Measurements from ENCODE around the gene DLGAP1. TPM values are rescaled to one million over a fixed set of nuclear protein-coding genes. Genes with fewer than 3 reads are reported as not detected.

DLGAP1 gene
- total and polyA plus RNA-seq, 2 experiments from 2014 or later = 17.0 to 48.5 TPM

DNA sequence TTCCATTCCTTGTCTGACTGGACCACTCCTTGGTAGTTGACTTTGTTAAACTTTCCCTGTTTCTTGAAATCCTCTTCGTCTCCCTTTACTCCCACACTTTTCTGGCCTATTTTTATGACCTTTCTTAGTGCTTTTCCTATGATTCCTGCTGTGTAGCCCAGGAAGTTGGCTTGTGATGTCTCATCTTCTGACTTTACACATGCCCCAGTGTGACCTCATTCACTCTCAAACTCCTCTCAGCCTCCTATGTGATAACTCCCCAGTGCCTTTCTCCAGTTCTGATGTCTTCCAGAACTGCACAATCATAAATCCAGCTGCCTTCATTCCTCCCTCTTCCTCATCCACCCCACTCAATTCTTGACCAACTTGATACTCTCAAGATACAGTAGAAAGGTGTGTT is 597.6 kb downstream of the DLGAP1 start:
- Histone ChIP-seq H3K4me3 (no peak overlapping the region), H3K4me1 (ENCODE audit: insufficient read depth) (no peaks in the 10 kb centered on the region), H3K36me3 (ENCODE audit: insufficient read depth) (no peaks in the 10 kb centered on the region), H3K79me2 (replicated peaks; ENCODE audit: insufficient read depth) (no peaks in the 10 kb centered on the region), H3K27me3 (ENCODE audit: insufficient read depth) (no peaks in the 10 kb centered on the region), H3K4me2 (no peak overlapping the region), H3K27ac (ENCODE audit: low read depth) (no peak overlapping the region), H3K9me2 (ENCODE audit: insufficient read depth) (no peaks in the 10 kb centered on the region), H4K20me1 (replicated peaks; ENCODE audit: insufficient read depth) (no peaks in the 10 kb centered on the region), H3F3A (replicated peaks; ENCODE audit: low read depth) (no peaks in the 10 kb centered on the region), H2AFZ (no peak overlapping the region)
- no peak overlapping the region for H3K4me3 Mint-ChIP-seq
- no peak overlapping the region for H3K27ac Mint-ChIP-seq
- no peaks in the 10 kb centered on the region for H3K4me1 Mint-ChIP-seq
- TF ChIP-seq EZH2phosphoT487 (IDR thresholded peaks at IDR 0.05; ENCODE audit: unreplicated experiment) (no peak), ZNF331 (CRISPR knock-in tag; IDR thresholded peaks at IDR 0.05; ENCODE audit: low read depth) (no peak), POLR2AphosphoS5 (IDR thresholded peaks at IDR 0.05; ENCODE audit: low read depth) (no peak), CREB1 (CRISPR knock-in tag; IDR thresholded peaks at IDR 0.05; ENCODE audit: low read depth) (no peak), NANOG (IDR thresholded peaks at IDR 0.05; ENCODE audit: borderline replicate concordance) (no peak), ZNF114 (CRISPR knock-in tag; IDR thresholded peaks at IDR 0.05) (no peak), EZH2 (IDR thresholded peaks at IDR 0.05; ENCODE audit: low read depth, unreplicated experiment) (no peak), JUNB (IDR thresholded peaks at IDR 0.05; ENCODE audit: unreplicated experiment) (no peak), STAT1 (IDR thresholded peaks at IDR 0.05; ENCODE audit: unreplicated experiment) (no peak)
- TF ChIP-seq, protein P1, sequence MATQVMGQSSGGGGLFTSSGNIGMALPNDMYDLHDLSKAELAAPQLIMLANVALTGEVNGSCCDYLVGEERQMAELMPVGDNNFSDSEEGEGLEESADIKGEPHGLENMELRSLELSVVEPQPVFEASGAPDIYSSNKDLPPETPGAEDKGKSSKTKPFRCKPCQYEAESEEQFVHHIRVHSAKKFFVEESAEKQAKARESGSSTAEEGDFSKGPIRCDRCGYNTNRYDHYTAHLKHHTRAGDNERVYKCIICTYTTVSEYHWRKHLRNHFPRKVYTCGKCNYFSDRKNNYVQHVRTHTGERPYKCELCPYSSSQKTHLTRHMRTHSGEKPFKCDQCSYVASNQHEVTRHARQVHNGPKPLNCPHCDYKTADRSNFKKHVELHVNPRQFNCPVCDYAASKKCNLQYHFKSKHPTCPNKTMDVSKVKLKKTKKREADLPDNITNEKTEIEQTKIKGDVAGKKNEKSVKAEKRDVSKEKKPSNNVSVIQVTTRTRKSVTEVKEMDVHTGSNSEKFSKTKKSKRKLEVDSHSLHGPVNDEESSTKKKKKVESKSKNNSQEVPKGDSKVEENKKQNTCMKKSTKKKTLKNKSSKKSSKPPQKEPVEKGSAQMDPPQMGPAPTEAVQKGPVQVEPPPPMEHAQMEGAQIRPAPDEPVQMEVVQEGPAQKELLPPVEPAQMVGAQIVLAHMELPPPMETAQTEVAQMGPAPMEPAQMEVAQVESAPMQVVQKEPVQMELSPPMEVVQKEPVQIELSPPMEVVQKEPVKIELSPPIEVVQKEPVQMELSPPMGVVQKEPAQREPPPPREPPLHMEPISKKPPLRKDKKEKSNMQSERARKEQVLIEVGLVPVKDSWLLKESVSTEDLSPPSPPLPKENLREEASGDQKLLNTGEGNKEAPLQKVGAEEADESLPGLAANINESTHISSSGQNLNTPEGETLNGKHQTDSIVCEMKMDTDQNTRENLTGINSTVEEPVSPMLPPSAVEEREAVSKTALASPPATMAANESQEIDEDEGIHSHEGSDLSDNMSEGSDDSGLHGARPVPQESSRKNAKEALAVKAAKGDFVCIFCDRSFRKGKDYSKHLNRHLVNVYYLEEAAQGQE (IDR thresholded peaks at IDR 0.05; ENCODE audit: unreplicated experiment) = no peak
- TF ChIP-seq, protein P2, sequence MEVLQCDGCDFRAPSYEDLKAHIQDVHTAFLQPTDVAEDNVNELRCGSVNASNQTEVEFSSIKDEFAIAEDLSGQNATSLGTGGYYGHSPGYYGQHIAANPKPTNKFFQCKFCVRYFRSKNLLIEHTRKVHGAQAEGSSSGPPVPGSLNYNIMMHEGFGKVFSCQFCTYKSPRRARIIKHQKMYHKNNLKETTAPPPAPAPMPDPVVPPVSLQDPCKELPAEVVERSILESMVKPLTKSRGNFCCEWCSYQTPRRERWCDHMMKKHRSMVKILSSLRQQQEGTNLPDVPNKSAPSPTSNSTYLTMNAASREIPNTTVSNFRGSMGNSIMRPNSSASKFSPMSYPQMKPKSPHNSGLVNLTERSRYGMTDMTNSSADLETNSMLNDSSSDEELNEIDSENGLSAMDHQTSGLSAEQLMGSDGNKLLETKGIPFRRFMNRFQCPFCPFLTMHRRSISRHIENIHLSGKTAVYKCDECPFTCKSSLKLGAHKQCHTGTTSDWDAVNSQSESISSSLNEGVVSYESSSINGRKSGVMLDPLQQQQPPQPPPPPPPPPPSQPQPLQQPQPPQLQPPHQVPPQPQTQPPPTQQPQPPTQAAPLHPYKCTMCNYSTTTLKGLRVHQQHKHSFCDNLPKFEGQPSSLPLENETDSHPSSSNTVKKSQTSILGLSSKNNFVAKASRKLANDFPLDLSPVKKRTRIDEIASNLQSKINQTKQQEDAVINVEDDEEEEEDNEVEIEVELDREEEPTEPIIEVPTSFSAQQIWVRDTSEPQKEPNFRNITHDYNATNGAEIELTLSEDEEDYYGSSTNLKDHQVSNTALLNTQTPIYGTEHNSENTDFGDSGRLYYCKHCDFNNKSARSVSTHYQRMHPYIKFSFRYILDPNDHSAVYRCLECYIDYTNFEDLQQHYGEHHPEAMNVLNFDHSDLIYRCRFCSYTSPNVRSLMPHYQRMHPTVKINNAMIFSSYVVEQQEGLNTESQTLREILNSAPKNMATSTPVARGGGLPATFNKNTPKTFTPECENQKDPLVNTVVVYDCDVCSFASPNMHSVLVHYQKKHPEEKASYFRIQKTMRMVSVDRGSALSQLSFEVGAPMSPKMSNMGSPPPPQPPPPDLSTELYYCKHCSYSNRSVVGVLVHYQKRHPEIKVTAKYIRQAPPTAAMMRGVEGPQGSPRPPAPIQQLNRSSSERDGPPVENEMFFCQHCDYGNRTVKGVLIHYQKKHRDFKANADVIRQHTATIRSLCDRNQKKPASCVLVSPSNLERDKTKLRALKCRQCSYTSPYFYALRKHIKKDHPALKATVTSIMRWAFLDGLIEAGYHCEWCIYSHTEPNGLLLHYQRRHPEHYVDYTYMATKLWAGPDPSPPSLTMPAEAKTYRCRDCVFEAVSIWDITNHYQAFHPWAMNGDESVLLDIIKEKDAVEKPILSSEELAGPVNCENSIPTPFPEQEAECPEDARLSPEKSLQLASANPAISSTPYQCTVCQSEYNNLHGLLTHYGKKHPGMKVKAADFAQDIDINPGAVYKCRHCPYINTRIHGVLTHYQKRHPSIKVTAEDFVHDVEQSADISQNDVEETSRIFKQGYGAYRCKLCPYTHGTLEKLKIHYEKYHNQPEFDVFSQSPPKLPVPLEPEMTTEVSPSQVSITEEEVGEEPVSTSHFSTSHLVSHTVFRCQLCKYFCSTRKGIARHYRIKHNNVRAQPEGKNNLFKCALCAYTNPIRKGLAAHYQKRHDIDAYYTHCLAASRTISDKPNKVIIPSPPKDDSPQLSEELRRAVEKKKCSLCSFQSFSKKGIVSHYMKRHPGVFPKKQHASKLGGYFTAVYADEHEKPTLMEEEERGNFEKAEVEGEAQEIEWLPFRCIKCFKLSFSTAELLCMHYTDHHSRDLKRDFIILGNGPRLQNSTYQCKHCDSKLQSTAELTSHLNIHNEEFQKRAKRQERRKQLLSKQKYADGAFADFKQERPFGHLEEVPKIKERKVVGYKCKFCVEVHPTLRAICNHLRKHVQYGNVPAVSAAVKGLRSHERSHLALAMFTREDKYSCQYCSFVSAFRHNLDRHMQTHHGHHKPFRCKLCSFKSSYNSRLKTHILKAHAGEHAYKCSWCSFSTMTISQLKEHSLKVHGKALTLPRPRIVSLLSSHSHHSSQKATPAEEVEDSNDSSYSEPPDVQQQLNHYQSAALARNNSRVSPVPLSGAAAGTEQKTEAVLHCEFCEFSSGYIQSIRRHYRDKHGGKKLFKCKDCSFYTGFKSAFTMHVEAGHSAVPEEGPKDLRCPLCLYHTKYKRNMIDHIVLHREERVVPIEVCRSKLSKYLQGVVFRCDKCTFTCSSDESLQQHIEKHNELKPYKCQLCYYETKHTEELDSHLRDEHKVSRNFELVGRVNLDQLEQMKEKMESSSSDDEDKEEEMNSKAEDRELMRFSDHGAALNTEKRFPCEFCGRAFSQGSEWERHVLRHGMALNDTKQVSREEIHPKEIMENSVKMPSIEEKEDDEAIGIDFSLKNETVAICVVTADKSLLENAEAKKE (CRISPR knock-in tag; IDR thresholded peaks at IDR 0.05) = no peak
- TF ChIP-seq, protein P3, sequence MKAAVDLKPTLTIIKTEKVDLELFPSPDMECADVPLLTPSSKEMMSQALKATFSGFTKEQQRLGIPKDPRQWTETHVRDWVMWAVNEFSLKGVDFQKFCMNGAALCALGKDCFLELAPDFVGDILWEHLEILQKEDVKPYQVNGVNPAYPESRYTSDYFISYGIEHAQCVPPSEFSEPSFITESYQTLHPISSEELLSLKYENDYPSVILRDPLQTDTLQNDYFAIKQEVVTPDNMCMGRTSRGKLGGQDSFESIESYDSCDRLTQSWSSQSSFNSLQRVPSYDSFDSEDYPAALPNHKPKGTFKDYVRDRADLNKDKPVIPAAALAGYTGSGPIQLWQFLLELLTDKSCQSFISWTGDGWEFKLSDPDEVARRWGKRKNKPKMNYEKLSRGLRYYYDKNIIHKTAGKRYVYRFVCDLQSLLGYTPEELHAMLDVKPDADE (IDR thresholded peaks at IDR 0.05) = no peak
- TF ChIP-seq, protein P4, sequence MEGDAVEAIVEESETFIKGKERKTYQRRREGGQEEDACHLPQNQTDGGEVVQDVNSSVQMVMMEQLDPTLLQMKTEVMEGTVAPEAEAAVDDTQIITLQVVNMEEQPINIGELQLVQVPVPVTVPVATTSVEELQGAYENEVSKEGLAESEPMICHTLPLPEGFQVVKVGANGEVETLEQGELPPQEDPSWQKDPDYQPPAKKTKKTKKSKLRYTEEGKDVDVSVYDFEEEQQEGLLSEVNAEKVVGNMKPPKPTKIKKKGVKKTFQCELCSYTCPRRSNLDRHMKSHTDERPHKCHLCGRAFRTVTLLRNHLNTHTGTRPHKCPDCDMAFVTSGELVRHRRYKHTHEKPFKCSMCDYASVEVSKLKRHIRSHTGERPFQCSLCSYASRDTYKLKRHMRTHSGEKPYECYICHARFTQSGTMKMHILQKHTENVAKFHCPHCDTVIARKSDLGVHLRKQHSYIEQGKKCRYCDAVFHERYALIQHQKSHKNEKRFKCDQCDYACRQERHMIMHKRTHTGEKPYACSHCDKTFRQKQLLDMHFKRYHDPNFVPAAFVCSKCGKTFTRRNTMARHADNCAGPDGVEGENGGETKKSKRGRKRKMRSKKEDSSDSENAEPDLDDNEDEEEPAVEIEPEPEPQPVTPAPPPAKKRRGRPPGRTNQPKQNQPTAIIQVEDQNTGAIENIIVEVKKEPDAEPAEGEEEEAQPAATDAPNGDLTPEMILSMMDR (conservative IDR thresholded peaks at IDR 0.05; ENCODE audit: low read depth in 2 of 2) = no peak
- ATAC-seq (no peak), DNase-seq (ENCODE audit: low spot score) (no peak)
- H3K36me3 Mint-ChIP-seq (ENCODE audit: low read depth) = peaks cover 3% of the 10 kb centered on the region; the same call in 1 of the 3 replicates
- H3K9me3 Mint-ChIP-seq = 0 out of 3 replicates have a peak, but pooled peaks cover 2% of the 10 kb centered on the region
- H3K27me3 Mint-ChIP-seq (ENCODE audit: insufficient read depth, low read depth, poor library complexity) = no peaks in the 10 kb centered on the region

All from GM23338 (cell line).